H1 (cell line): ENCODE data around the gene FOXL2. TPM values are rescaled to one million over a fixed set of nuclear protein-coding genes. Genes with fewer than 3 reads are reported as not detected.

Source experiments
- CTCF ChIA-PET: fragments of 300-600 bp; sonication (Branson Sonifier 250); formaldehyde crosslinking; loops from one replicate; lab custom pipeline; 2021; ENCODE audit not compliant: partially characterized antibody; lab: Charles Lee
- POLR2A ChIA-PET: fragments of 300-600 bp; sonication (Branson Sonifier 250); formaldehyde crosslinking; loops from one replicate; lab custom pipeline; 2021; ENCODE audit warnings: inconsistent platforms; ENCODE audit not compliant: partially characterized antibody; lab: Charles Lee
- DNase-seq, 2 experiments: peaks; one replicate each; pipeline versions ENCODE4 v3.0.0 to v3.0.0-alpha.2; 2010 to 2022; ENCODE audit warnings: low spot score in 2 of 2, low read depth in 1 of 2, mixed read lengths in 1 of 2
- FAIRE-seq: peaks from 2 replicates; lab custom pipeline; 2011; peaks lifted over from hg19 to GRCh38; lab: Jason Lieb, UNC
- H2AFZ ChIP-seq: 2 replicates; pipeline ENCODE4 v1.8.1; 2012; ENCODE audit warnings: low read length, inconsistent platforms
- H2AK5ac ChIP-seq: 2 replicates; pipeline ENCODE4 v1.6.1; 2013; ENCODE audit warnings: low read depth, low read length
- H2BK120ac ChIP-seq: replicated peaks from 2 replicates; pipeline ENCODE3; 2013; ENCODE audit warnings: low read depth, low read length, inconsistent platforms
- H2BK12ac ChIP-seq: 2 replicates; pipeline ENCODE4 v1.6.1; 2013; ENCODE audit warnings: low read depth, low read length
- H2BK15ac ChIP-seq: 2 replicates; pipeline ENCODE4 v1.6.1; 2013; ENCODE audit warnings: low read length
- H2BK20ac ChIP-seq: 2 replicates; pipeline ENCODE4 v1.6.1; 2013; ENCODE audit warnings: low read length
- H2BK5ac ChIP-seq: 2 replicates; pipeline ENCODE4 v1.6.1; 2013; ENCODE audit warnings: low read depth, low read length
- H3K14ac ChIP-seq: 2 replicates; pipeline ENCODE4 v1.6.1; 2013; ENCODE audit warnings: inconsistent platforms; ENCODE audit not compliant: insufficient read length
- H3K18ac ChIP-seq: 2 replicates; pipeline ENCODE4 v1.6.1; 2013; ENCODE audit warnings: low read length; ENCODE audit errors: extremely low read depth
- H3K23ac ChIP-seq: 2 replicates; pipeline ENCODE4 v1.6.1; 2013; ENCODE audit warnings: inconsistent platforms; ENCODE audit not compliant: insufficient read length
- H3K23me2 ChIP-seq: 2 replicates; pipeline ENCODE4 v1.6.1; 2013; ENCODE audit warnings: low read depth, low read length
- H3K27ac ChIP-seq: 2 replicates; pipeline ENCODE4 v1.6.1; 2011; ENCODE audit warnings: low read depth, low read length, inconsistent platforms
- H3K27me3 ChIP-seq, 4 experiments: replicated peaks in 1 of 4; 1 replicate in 1 of 4; 2 replicates in 3 of 4; pipeline versions ENCODE4 v1.6.1 to v1.8.1; 2011 to 2013; ENCODE audit warnings: low read length in 3 of 4, mild to moderate bottlenecking in 3 of 4, inconsistent platforms in 2 of 4, mixed read lengths in 2 of 4, moderate library complexity in 1 of 4; ENCODE audit not compliant: control insufficient read depth in 3 of 4, insufficient read depth in 3 of 4; ENCODE audit errors: extremely low read depth in 1 of 4
- H3K36me3 ChIP-seq, 4 experiments: 2 replicates each; pipeline versions ENCODE4 v1.6.1 to v1.8.1; 2011 to 2013; ENCODE audit warnings: mild to moderate bottlenecking in 4 of 4, low read length in 3 of 4, moderate library complexity in 2 of 4, control low read depth in 1 of 4, inconsistent platforms in 1 of 4; ENCODE audit not compliant: insufficient read depth in 4 of 4, control insufficient read depth in 2 of 4
- H3K4ac ChIP-seq: replicated peaks from 2 replicates; pipeline ENCODE3; 2013; ENCODE audit warnings: low read length, low read depth, mixed read lengths, inconsistent platforms; ENCODE audit not compliant: insufficient read length
- H3K4me1 ChIP-seq, 4 experiments: replicated peaks in 1 of 4; 1 replicate in 1 of 4; 2 replicates in 3 of 4; pipeline versions ENCODE4 v1.6.1 to v1.8.1; 2011 to 2013; ENCODE audit warnings: low read length in 3 of 4, inconsistent platforms in 2 of 4, mixed read lengths in 1 of 4; ENCODE audit not compliant: insufficient read depth in 4 of 4, control insufficient read depth in 3 of 4
- H3K4me2 ChIP-seq, 2 experiments: 2 replicates each; pipeline versions ENCODE4 v1.6.1 to v1.8.1; 2011 to 2013; ENCODE audit warnings: low read depth in 2 of 2, low read length in 2 of 2, control low read depth in 1 of 2, inconsistent platforms in 1 of 2, mild to moderate bottlenecking in 1 of 2; ENCODE audit not compliant: insufficient read depth in 1 of 2
- H3K4me3 ChIP-seq, 4 experiments: fragments of 200-600, 300-600 bp in 1 of 4; sonication (generic), shearing (Covaris generic), sonication (Bioruptor Twin) in 1 of 4; 2 replicates each; pipeline versions ENCODE4 v1.5.1 to v1.8.1; 2011 to 2016; ENCODE audit warnings: low read length in 4 of 4, low read depth in 3 of 4, control low read depth in 2 of 4, inconsistent platforms in 2 of 4, mild to moderate bottlenecking in 2 of 4, mixed read lengths in 1 of 4, moderate library complexity in 1 of 4; ENCODE audit not compliant: insufficient read depth in 2 of 4; ENCODE audit errors: extremely low read depth in 1 of 4
- H3K56ac ChIP-seq: replicated peaks from 2 replicates; pipeline ENCODE3; 2013; ENCODE audit warnings: low read depth, mild to moderate bottlenecking, mixed read lengths, low read length, inconsistent platforms; ENCODE audit not compliant: insufficient read length
- H3K79me1 ChIP-seq: 2 replicates; pipeline ENCODE4 v1.6.1; 2013; ENCODE audit warnings: low read depth, low read length, control low read depth
- H3K79me2 ChIP-seq, 2 experiments: 2 replicates each; pipeline versions ENCODE4 v1.6.1 to v1.8.1; 2012 to 2013; ENCODE audit warnings: low read length in 2 of 2, mild to moderate bottlenecking in 2 of 2, inconsistent platforms in 1 of 2; ENCODE audit not compliant: insufficient read depth in 2 of 2, control insufficient read depth in 1 of 2
- H3K9ac ChIP-seq, 4 experiments: replicated peaks in 1 of 4; 1 replicate in 1 of 4; 2 replicates in 3 of 4; pipeline versions ENCODE4 v1.6.1 to v1.8.1; 2011 to 2013; ENCODE audit warnings: low read depth in 3 of 4, low read length in 3 of 4, control low read depth in 2 of 4, mild to moderate bottlenecking in 2 of 4, moderate library complexity in 2 of 4, inconsistent platforms in 1 of 4; ENCODE audit errors: extremely low read depth in 1 of 4
- H3K9me3 ChIP-seq, 2 experiments: 2 replicates each; pipeline versions ENCODE4 v1.6.1 to v1.8.1; 2012 to 2013; ENCODE audit warnings: mild to moderate bottlenecking in 2 of 2, moderate library complexity in 2 of 2, control low read depth in 1 of 2, inconsistent platforms in 1 of 2, low read depth in 1 of 2, low read length in 1 of 2, mixed read lengths in 1 of 2; ENCODE audit not compliant: insufficient read depth in 2 of 2
- H4K20me1 ChIP-seq, 2 experiments: replicated peaks in 1 of 2; 2 replicates each; pipeline versions ENCODE3 to v1.8.1; 2011 to 2013; ENCODE audit warnings: inconsistent platforms in 2 of 2, low read length in 2 of 2, mild to moderate bottlenecking in 1 of 2; ENCODE audit not compliant: insufficient read depth in 2 of 2, control insufficient read depth in 1 of 2
- H4K5ac ChIP-seq: 2 replicates; pipeline ENCODE4 v1.6.1; 2013; ENCODE audit warnings: low read length, low read depth, mixed read lengths, inconsistent platforms; ENCODE audit not compliant: insufficient read length
- H4K8ac ChIP-seq: 2 replicates; pipeline ENCODE4 v1.8.0; 2013; ENCODE audit warnings: mild to moderate bottlenecking, moderate library complexity, low read length, inconsistent platforms; ENCODE audit not compliant: insufficient read depth; ENCODE audit errors: extremely low read depth
- H4K91ac ChIP-seq: replicated peaks from 2 replicates; pipeline ENCODE3; 2013; ENCODE audit warnings: low read length, mixed read lengths, inconsistent platforms; ENCODE audit not compliant: insufficient read length
- ASH2L ChIP-seq: fragments of 200-600, 300-600 bp; sonication (generic); IDR thresholded peaks from one replicate; pipeline ENCODE4 v1.7.1; 2017; ENCODE audit warnings: low read length
- CBX8 ChIP-seq: fragments of 300-800, 300-1000 bp; sonication (generic); IDR thresholded peaks from 2 replicates; pipeline ENCODE4 v1.7.1; 2016; ENCODE audit warnings: low read depth, low read length, borderline replicate concordance
- RAD21 ChIP-seq, 2 experiments: IDR thresholded peaks in 1 of 2; conservative IDR thresholded peaks in 1 of 2; 2 replicates each; pipeline ENCODE4 v1.6.1; 2011; ENCODE audit warnings: low read depth in 2 of 2, low read length in 2 of 2, improper control_type of control experiment in 1 of 2, inconsistent platforms in 1 of 2, mild to moderate bottlenecking in 1 of 2, moderate library complexity in 1 of 2
- RFX5 ChIP-seq: IDR thresholded peaks from 2 replicates; pipeline ENCODE4 v1.6.1; 2011; ENCODE audit warnings: low read depth, low read length, improper control_type of control experiment, borderline replicate concordance
- SRF ChIP-seq: IDR thresholded peaks from 2 replicates; pipeline ENCODE4 v1.6.1; 2011; ENCODE audit warnings: mild to moderate bottlenecking, low read depth, low read length, moderate library complexity
- polyA plus RNA-seq, 7 experiments: library from polyadenylated mRNA; depleted of rRNA in 3 of 7; stranded (reverse) in 5 of 7; unstranded in 2 of 7; fragments of >200 nt in 5 of 7; fragments of 200-250 nt in 2 of 7; gene quantifications; 1 replicate in 5 of 7; 2 replicates in 1 of 7; 4 replicates in 1 of 7; pipeline versions ENCODE4 v1.2.1 to v1.2.3, GENCODE V29; 2011 to 2013; ENCODE audit warnings: missing spikeins in 2 of 7, mixed read lengths in 2 of 7
- total RNA-seq: library from RNA; stranded (reverse); fragmentation: NEBNext Ultra II Directional; extraction: Animal tissue kit (Norgen Biotek cat#: 25700); gene quantifications from 2 replicates; pipeline ENCODE4 v1.2.1, GENCODE V29; 2021

FOXL2 gene
- total and polyA plus RNA-seq, 2 of the 8 experiments (the other 6 are each of a cell fraction or from before 2014, with no cell fraction given), result 0.59 to 2.4 TPM

DNA sequence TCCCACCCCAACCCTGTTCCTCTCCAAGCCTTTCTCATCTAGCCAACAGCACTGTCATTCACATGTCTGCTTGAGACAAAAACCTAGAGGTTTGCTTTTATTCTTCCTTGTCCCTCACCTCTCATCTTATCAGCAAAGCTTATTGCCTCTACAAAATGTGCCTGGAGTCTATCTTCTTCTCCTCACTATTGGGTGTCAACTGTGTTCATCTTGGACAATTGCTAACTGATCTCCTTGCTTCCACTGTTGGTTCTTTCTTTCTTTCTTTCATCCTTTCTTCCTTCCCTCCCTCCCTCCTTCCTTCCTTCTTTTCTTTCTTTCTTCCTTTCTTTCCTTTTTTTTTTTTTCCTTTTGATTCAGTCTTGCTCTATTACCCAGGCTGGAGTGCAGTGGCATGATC is 48.2 kb downstream of the FOXL2 start:
- Histone ChIP-seq H2BK120ac (no peak overlapping the region), H4K91ac (no peak overlapping the region), H3K27me3 (no peaks in the 10 kb centered on the region), H3K56ac (no peak overlapping the region), H3K4me2 (no peak overlapping the region), H4K20me1 (no peaks in the 10 kb centered on the region), H3K79me2 (no peaks in the 10 kb centered on the region), H3K23me2 (no peaks in the 10 kb centered on the region), H3K9ac (no peak overlapping the region), H2AK5ac (no peak overlapping the region), H3K27ac (no peak overlapping the region), H2BK12ac (no peak overlapping the region), H3K4me1 (no peaks in the 10 kb centered on the region; a peak in 1 of 7 replicates), H3K4ac (no peak overlapping the region), H4K5ac (no peak overlapping the region), H3K18ac (no peak overlapping the region), H3K79me1 (no peaks in the 10 kb centered on the region; the same call in 1 of the 2 replicates), H2BK20ac (no peak overlapping the region), H3K4me3 (no peak overlapping the region), H3K23ac (no peak overlapping the region), H3K36me3 (no peaks in the 10 kb centered on the region), H2BK15ac (no peak overlapping the region), H3K9me3 (no peaks in the 10 kb centered on the region), H2BK5ac (no peak overlapping the region), H2AFZ (no peak overlapping the region), H3K14ac (no peak overlapping the region), H4K8ac (no peak overlapping the region)
- FAIRE-seq (no peak), DNase-seq (no peak)
- POLR2A ChIA-PET, result interaction anchor here (1.2 to 1.3 kb wide), 2 partner anchors 12 to 18 kb away, joined by 3 to 5 read pairs; no protein-coding TSS in a partner anchor
- CTCF ChIA-PET, result interaction anchor here (0.6 to 4.6 kb wide), 8 partner anchors 9 to 231 kb away, joined by 3 to 22 read pairs (median 4); no protein-coding TSS in a partner anchor
- TF ChIP-seq RFX5, result no peak
- no peak for TF ChIP-seq RAD21 (IDR thresholded peaks at IDR 0.05 in 1 of 2, conservative IDR thresholded peaks at IDR 0.05 in 1 of 2; ENCODE audit: low read depth in 2 of 2, low read length in 2 of 2)
- TF ChIP-seq ASH2L, result no peak
- no peak for TF ChIP-seq SRF
- no peak for TF ChIP-seq CBX8
